CD14-positive monocyte (primary cell): ENCODE measurements around the gene MACROD2. TPM values are rescaled to one million over a fixed set of nuclear protein-coding genes. Genes with fewer than 3 reads are reported as not detected.

Experiments used
- DNase-seq, 3 donors: peaks; one replicate each; pipeline ENCODE4 v3.0.0-alpha.2; 2011 to 2022
- H2AFZ ChIP-seq: 2 replicates; pipeline ENCODE4 v1.6.0; 2012; ENCODE audit warnings: mild to moderate bottlenecking, low read depth, low read length, inconsistent platforms; ENCODE audit not compliant: insufficient read depth, poor library complexity, severe bottlenecking
- H3K27ac ChIP-seq, 2 donors: 1 replicate in 1 of 2; 2 replicates in 1 of 2; pipeline ENCODE4 v1.5.1; 2012 to 2013; ENCODE audit warnings: low read length in 2 of 2, control low read depth in 1 of 2, inconsistent platforms in 1 of 2, low read depth in 1 of 2, mild to moderate bottlenecking in 1 of 2
- H3K27me3 ChIP-seq, 2 donors: one replicate each; pipeline versions ENCODE4 v1.6.0 to v1.6.1; 2011 to 2013; ENCODE audit warnings: low read length in 2 of 2; ENCODE audit not compliant: control insufficient read depth in 2 of 2, insufficient read depth in 2 of 2
- H3K36me3 ChIP-seq, 2 donors: replicated peaks in 1 of 2; 1 replicate in 1 of 2; 2 replicates in 1 of 2; pipeline versions ENCODE4 v1.5.1 to v1.6.1; 2012 to 2013; ENCODE audit warnings: low read length in 2 of 2, control low read depth in 1 of 2, inconsistent platforms in 1 of 2, mild to moderate bottlenecking in 1 of 2; ENCODE audit not compliant: insufficient read depth in 2 of 2, control insufficient read depth in 1 of 2
- H3K4me1 ChIP-seq, 2 donors: 1 replicate in 1 of 2; 2 replicates in 1 of 2; pipeline versions ENCODE4 v1.5.1 to v1.6.1; 2012 to 2013; ENCODE audit warnings: low read length in 2 of 2, control low read depth in 1 of 2, inconsistent platforms in 1 of 2, mild to moderate bottlenecking in 1 of 2, moderate library complexity in 1 of 2; ENCODE audit not compliant: insufficient read depth in 2 of 2, control insufficient read depth in 1 of 2
- H3K4me2 ChIP-seq: replicated peaks from 2 replicates; pipeline ENCODE3; 2012; ENCODE audit warnings: low read length, moderate library complexity, mild to moderate bottlenecking; ENCODE audit not compliant: poor library complexity, severe bottlenecking; ENCODE audit errors: extremely low read depth
- H3K4me3 ChIP-seq, 3 experiments: fragments of 200-600 bp in 1 of 3; sonication (generic) in 1 of 3; replicated peaks in 1 of 3; 1 replicate in 2 of 3; 2 replicates in 1 of 3; pipeline ENCODE4 v1.5.1; 2011 to 2013; ENCODE audit warnings: low read length in 3 of 3, mild to moderate bottlenecking in 3 of 3, control low read depth in 2 of 3, low read depth in 2 of 3, inconsistent platforms in 1 of 3, moderate library complexity in 1 of 3
- H3K79me2 ChIP-seq: 2 replicates; pipeline ENCODE4 v1.6.0; 2012; ENCODE audit warnings: mild to moderate bottlenecking, control low read depth, inconsistent platforms, low read length, moderate library complexity; ENCODE audit not compliant: insufficient read depth
- H3K9ac ChIP-seq: 2 replicates; pipeline ENCODE4 v1.6.0; 2017; ENCODE audit warnings: low read length, mild to moderate bottlenecking; ENCODE audit not compliant: insufficient read depth, poor library complexity, severe bottlenecking
- H3K9me3 ChIP-seq, 2 donors: replicated peaks in 1 of 2; 1 replicate in 1 of 2; 2 replicates in 1 of 2; pipeline versions ENCODE4 v1.5.1 to v1.6.1; 2012 to 2013; ENCODE audit warnings: low read length in 2 of 2, control low read depth in 1 of 2; ENCODE audit not compliant: control insufficient read depth in 1 of 2, insufficient read depth in 1 of 2
- H4K20me1 ChIP-seq: 2 replicates; pipeline ENCODE4 v1.6.0; 2012; ENCODE audit warnings: mild to moderate bottlenecking, low read length, control low read depth, moderate library complexity; ENCODE audit not compliant: insufficient read depth
- H3K27ac Mint-ChIP-seq, 7 donors: one replicate each; pipeline ENCODE4 v1.8.0; 2020; ENCODE audit warnings: mild to moderate bottlenecking in 7 of 7, mixed read lengths in 7 of 7, moderate library complexity in 6 of 7, inconsistent platforms in 2 of 7
- H3K27me3 Mint-ChIP-seq, 3 donors: one replicate each; pipeline ENCODE4 v1.8.0; 2021 to 2022; ENCODE audit warnings: low read depth in 3 of 3, mild to moderate bottlenecking in 3 of 3, mixed read lengths in 3 of 3, moderate library complexity in 3 of 3, inconsistent platforms in 1 of 3
- H3K36me3 Mint-ChIP-seq, 2 donors: one replicate each; pipeline ENCODE4 v1.8.0; 2020; ENCODE audit warnings: mixed read lengths in 2 of 2, inconsistent platforms in 1 of 2, mild to moderate bottlenecking in 1 of 2
- H3K4me1 Mint-ChIP-seq: one replicate; pipeline ENCODE4 v1.8.0; 2020; ENCODE audit warnings: mild to moderate bottlenecking, mixed read lengths
- H3K4me3 Mint-ChIP-seq, 2 donors: one replicate each; pipeline ENCODE4 v1.8.0; 2020; ENCODE audit warnings: mild to moderate bottlenecking in 2 of 2, mixed read lengths in 2 of 2, moderate library complexity in 1 of 2
- H3K9me3 Mint-ChIP-seq, 7 donors: one replicate each; pipeline ENCODE4 v1.8.0; 2020 to 2022; ENCODE audit warnings: mixed read lengths in 7 of 7, mild to moderate bottlenecking in 6 of 7, moderate library complexity in 6 of 7, inconsistent platforms in 2 of 7
- WGBS: methylation state at CpG from one replicate; pipeline ENCODE4 v1.1.5; 2013; ENCODE audit warnings: missing lambda C conversion rate; ENCODE audit not compliant: insufficient coverage; 5-methylcytosine and 5-hydroxymethylcytosine counted together
- intact Hi-C, 2 donors: fragments of 100-400 bp; cut with micrococcal nuclease; formaldehyde crosslinking; loops; one replicate each; pipeline versions ENCODE4 v1.15.0 to v1.15.1; 2023
- polyA plus RNA-seq, 3 donors: library from polyadenylated mRNA; depleted of rRNA in 1 of 3; unstranded in 2 of 3; stranded (reverse) in 1 of 3; fragments of 300-500 nt in 2 of 3; fragments of >200 nt in 1 of 3; fragmentation: Illumina TruSeq in 2 of 3; gene quantifications; 1 replicate in 2 of 3; 2 replicates in 1 of 3; pipeline ENCODE4 v1.2.3, GENCODE V29; 2012 to 2021
- TF ChIP-seq, protein P1 (sequence below): fragments of 200-600 bp; IDR thresholded peaks from one replicate; pipeline ENCODE4 v1.8.0; 2022; ENCODE audit warnings: antibody characterized with exemption, mild to moderate bottlenecking

The MACROD2 gene
- polyA plus RNA-seq, 3 donors, result 0.23 TPM; not detected in 2

- DNase-seq, result no peak
- no peak overlapping the region for H3K4me3 Mint-ChIP-seq
- no peaks in the 10 kb centered on the region for H4K20me1 ChIP-seq
- intact Hi-C loops, result no loop called here
- no peak overlapping the region for H2AFZ ChIP-seq
- no peaks in the 10 kb centered on the region for H3K27me3 ChIP-seq
- no peaks in the 10 kb centered on the region for H3K4me1 Mint-ChIP-seq
- H3K36me3 ChIP-seq, result no peaks in the 10 kb centered on the region
- no peaks in the 10 kb centered on the region for H3K36me3 Mint-ChIP-seq
- H3K4me2 ChIP-seq, result no peak overlapping the region
- H3K9me3 ChIP-seq, result peaks cover 0 to 4% of the 10 kb centered on the region in 2 donors
- 100% methylated on average over 1 of the region's 3 CpGs for WGBS
- H3K4me1 ChIP-seq, result no peaks in the 10 kb centered on the region
- H3K27ac ChIP-seq, result no peak overlapping the region
- H3K27ac Mint-ChIP-seq, result no peak overlapping the region
- peaks cover 0 to 18% (median 3%) of the 10 kb centered on the region in 7 donors for H3K9me3 Mint-ChIP-seq
- H3K4me3 ChIP-seq, result no peak overlapping the region
- TF ChIP-seq, protein P1, sequence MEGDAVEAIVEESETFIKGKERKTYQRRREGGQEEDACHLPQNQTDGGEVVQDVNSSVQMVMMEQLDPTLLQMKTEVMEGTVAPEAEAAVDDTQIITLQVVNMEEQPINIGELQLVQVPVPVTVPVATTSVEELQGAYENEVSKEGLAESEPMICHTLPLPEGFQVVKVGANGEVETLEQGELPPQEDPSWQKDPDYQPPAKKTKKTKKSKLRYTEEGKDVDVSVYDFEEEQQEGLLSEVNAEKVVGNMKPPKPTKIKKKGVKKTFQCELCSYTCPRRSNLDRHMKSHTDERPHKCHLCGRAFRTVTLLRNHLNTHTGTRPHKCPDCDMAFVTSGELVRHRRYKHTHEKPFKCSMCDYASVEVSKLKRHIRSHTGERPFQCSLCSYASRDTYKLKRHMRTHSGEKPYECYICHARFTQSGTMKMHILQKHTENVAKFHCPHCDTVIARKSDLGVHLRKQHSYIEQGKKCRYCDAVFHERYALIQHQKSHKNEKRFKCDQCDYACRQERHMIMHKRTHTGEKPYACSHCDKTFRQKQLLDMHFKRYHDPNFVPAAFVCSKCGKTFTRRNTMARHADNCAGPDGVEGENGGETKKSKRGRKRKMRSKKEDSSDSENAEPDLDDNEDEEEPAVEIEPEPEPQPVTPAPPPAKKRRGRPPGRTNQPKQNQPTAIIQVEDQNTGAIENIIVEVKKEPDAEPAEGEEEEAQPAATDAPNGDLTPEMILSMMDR, result no peak
- no peaks in the 10 kb centered on the region for H3K79me2 ChIP-seq
- no peak overlapping the region for H3K9ac ChIP-seq
- H3K27me3 Mint-ChIP-seq, result peaks cover 0 to 3% (median 0%) of the 10 kb centered on the region in 3 donors
Measured at GRCh38 chr20:15346657-15347280, 1351.5 kb downstream of the MACROD2 start.

GRCh38 chr20:15359056-15359455, 1363.7 kb downstream of the MACROD2 start:
- Histone ChIP-seq H3K9me3 (no peaks in the 10 kb centered on the region), H3K4me3 (no peak overlapping the region), H3K9ac (no peak overlapping the region), H4K20me1 (no peaks in the 10 kb centered on the region), H3K4me2 (no peak overlapping the region), H3K4me1 (no peaks in the 10 kb centered on the region), H3K27me3 (no peaks in the 10 kb centered on the region), H2AFZ (no peak overlapping the region), H3K27ac (no peak overlapping the region), H3K79me2 (no peaks in the 10 kb centered on the region), H3K36me3 (no peaks in the 10 kb centered on the region)
- WGBS, result no CpG with 5 or more reads among the region's 2 CpGs
- Mint-ChIP-seq H3K9me3 (peaks cover 2 to 8% (median 5%) of the 10 kb centered on the region in 7 donors), H3K27me3 (peaks cover 0 to 2% (median 2%) of the 10 kb centered on the region in 3 donors), H3K4me1 (peaks cover 2% of the 10 kb centered on the region), H3K36me3 (no peaks in the 10 kb centered on the region), H3K4me3 (no peak overlapping the region), H3K27ac (no peak overlapping the region)
- intact Hi-C loops, result no loop called here
- DNase-seq, result no peak
- TF ChIP-seq, protein P1, result no peak
